ENCODE measurements around the gene SERP1.

DNA sequence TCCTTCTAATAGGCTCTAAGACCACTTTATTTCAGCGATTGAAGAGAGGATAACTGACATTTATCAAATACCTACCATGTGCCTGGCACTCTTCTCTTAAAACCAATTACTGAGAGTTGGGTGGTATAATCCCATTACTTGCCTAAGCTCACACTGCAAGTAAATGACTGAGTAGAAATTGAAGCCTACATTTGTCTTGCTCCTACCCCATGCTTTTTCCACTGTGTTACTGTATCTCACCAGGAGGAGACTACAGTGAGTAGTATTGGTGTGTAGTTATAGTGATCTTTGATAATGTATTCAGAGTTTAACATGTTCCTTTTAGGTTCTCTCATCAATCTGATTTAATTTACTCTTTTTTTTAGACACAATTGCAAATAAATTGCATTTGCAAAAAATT, 21.0 kb upstream of the SERP1 start:
- TF ChIP-seq, protein P1, sequence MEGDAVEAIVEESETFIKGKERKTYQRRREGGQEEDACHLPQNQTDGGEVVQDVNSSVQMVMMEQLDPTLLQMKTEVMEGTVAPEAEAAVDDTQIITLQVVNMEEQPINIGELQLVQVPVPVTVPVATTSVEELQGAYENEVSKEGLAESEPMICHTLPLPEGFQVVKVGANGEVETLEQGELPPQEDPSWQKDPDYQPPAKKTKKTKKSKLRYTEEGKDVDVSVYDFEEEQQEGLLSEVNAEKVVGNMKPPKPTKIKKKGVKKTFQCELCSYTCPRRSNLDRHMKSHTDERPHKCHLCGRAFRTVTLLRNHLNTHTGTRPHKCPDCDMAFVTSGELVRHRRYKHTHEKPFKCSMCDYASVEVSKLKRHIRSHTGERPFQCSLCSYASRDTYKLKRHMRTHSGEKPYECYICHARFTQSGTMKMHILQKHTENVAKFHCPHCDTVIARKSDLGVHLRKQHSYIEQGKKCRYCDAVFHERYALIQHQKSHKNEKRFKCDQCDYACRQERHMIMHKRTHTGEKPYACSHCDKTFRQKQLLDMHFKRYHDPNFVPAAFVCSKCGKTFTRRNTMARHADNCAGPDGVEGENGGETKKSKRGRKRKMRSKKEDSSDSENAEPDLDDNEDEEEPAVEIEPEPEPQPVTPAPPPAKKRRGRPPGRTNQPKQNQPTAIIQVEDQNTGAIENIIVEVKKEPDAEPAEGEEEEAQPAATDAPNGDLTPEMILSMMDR (IDR thresholded peaks at IDR 0.05), result no peak
- TF ChIP-seq POLR2A (IDR thresholded peaks at IDR 0.05), result no peak
